ENCODE data around the gene NUDT3.
"Not testable (repeated sequence)": the region's sequence is repeated elsewhere in the genome, so short reads cannot be mapped to it uniquely, and the experiment has no call there.

NUDT3 gene

DNA sequence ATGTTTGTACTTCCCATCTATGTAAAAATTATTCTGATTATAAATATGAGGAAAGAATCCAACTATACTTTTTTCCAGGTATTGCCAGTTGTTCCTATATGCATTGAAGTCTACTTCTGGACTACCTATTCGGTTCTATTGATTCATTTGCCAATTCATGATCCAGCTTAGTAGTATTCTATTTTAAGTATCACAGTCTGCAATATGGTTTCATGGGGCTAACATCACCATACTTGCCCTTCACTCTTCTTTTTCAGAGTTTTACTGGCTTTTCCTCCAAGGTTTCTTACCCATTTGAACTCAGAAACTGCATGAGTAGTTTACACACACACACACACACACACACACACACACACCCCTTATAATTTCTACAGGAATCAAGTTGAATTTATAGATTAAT, 34.5 kb downstream of the NUDT3 start:
- no peaks in the 10 kb centered on the region for H3K27me3 ChIP-seq (replicated peaks; ENCODE audit: control insufficient read depth, insufficient read depth, low read length)
- TF ChIP-seq, protein P1, sequence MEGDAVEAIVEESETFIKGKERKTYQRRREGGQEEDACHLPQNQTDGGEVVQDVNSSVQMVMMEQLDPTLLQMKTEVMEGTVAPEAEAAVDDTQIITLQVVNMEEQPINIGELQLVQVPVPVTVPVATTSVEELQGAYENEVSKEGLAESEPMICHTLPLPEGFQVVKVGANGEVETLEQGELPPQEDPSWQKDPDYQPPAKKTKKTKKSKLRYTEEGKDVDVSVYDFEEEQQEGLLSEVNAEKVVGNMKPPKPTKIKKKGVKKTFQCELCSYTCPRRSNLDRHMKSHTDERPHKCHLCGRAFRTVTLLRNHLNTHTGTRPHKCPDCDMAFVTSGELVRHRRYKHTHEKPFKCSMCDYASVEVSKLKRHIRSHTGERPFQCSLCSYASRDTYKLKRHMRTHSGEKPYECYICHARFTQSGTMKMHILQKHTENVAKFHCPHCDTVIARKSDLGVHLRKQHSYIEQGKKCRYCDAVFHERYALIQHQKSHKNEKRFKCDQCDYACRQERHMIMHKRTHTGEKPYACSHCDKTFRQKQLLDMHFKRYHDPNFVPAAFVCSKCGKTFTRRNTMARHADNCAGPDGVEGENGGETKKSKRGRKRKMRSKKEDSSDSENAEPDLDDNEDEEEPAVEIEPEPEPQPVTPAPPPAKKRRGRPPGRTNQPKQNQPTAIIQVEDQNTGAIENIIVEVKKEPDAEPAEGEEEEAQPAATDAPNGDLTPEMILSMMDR (IDR thresholded peaks at IDR 0.05; ENCODE audit: insufficient read depth, low read length, poor library complexity, severe bottlenecking) = no peak
- H3K36me3 ChIP-seq (ENCODE audit: control insufficient read depth, insufficient read depth, low read length) = no peaks in the 10 kb centered on the region
- H3K4me3 ChIP-seq (replicated peaks; ENCODE audit: low read depth, low read length) = no peak overlapping the region
- no peak for DNase-seq (ENCODE audit: extremely low read depth, insufficient read length)

DNA sequence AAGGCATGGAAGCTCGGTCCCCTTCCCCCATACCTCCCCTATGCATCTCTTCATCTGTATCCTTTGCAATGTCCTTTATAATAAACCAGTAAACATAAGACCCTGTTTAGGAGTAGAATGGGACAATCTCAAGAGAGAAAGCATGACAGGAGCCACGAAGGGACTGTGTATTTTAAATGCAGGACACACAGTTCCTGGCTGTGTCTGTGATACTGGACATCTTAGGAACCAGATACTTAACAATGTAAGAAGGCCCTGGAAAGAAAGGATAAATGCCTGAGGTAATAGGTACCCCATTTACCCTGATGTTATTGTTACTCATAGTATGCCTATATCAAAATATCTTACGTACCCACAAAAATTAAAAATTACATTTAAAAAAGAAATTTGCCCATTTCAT, 36.6 kb downstream of the NUDT3 start:
- Histone ChIP-seq H3K4me3 (replicated peaks; ENCODE audit: low read depth, low read length) (no peak overlapping the region), H3K36me3 (ENCODE audit: control insufficient read depth, insufficient read depth, low read length) (no peaks in the 10 kb centered on the region), H3K27me3 (replicated peaks; ENCODE audit: control insufficient read depth, insufficient read depth, low read length) (no peaks in the 10 kb centered on the region)
- DNase-seq (ENCODE audit: extremely low read depth, insufficient read length) = no peak
- TF ChIP-seq, protein P1 (IDR thresholded peaks at IDR 0.05; ENCODE audit: insufficient read depth, low read length, poor library complexity, severe bottlenecking) = no peak

DNA sequence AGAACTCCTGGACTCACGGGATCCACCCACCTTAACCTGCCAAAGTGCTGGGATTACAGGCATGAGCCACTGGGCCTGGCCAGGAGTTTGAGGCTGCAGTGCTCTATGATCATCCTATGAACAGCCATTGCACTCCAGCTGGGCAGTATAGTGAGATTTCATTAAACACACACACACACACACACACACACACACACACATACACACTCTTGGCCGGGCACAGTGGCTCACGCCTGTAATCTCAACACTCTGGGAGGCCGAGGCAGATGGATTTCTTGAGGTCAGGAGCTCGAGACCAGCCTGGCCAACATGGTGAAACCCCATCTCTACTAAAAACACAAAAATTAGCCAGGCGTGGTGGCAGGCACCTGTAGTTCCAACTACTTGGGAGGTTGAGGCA, 38.2 kb downstream of the NUDT3 start:
- not testable (repeated sequence) for H3K36me3 ChIP-seq (ENCODE audit: control insufficient read depth, insufficient read depth, low read length); H3K27me3 ChIP-seq (replicated peaks; ENCODE audit: control insufficient read depth, insufficient read depth, low read length); H3K4me3 ChIP-seq (replicated peaks; ENCODE audit: low read depth, low read length); DNase-seq (ENCODE audit: extremely low read depth, insufficient read length)

DNA sequence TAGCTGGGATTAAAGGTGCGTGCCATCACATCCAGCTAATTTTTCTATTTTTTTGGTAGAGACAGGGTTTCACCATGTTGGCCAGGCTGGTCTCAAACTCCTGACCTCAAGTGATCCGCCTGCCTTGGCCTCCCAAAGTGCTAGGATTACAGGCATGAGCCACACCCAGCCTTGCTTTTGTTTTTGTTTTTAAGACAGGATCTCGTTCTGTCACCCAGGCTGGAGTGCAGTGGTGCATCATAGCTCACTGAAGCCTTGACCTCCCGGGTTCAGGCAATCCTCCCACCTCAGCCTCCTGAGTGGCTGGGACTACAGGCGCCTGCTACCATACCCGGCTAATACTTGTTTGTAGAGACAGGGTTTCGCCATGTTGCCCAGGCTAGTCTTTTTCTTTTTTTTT, 38.9 kb downstream of the NUDT3 start:
- H3K4me3 ChIP-seq (replicated peaks; ENCODE audit: low read depth, low read length); H3K36me3 ChIP-seq (ENCODE audit: control insufficient read depth, insufficient read depth, low read length); DNase-seq (ENCODE audit: extremely low read depth, insufficient read length); H3K27me3 ChIP-seq (replicated peaks; ENCODE audit: control insufficient read depth, insufficient read depth, low read length): not testable (repeated sequence)

DNA sequence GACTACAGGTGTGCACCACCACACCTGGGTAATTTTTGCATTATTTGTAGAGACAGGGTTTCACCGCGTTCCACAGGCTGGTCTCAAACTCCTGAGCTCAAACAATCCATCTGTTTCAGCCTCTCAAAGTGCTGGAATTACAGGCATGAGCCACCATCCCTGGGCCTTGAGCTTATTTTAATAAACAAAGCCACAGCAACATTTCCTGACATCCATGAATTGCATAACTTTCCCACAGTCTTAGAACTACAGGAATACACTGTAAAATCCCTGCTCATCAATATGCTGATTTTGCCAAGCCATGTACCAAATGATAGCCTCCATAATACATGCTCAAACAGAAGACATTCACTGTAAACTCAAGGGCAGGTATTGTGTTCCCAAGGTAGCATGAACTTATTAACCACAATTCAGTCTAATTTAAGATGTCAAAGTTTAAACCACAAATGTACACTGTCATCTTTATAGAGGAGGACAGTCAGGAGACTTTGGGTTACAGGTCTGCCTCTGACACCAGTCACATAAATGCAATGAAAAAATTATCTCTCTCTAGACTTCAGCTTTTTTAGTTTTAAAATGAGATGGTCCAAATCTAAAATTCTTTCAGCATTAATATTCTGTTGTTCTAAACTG, 40.0 kb downstream of the NUDT3 start:
- DNase-seq (ENCODE audit: extremely low read depth, insufficient read length) = no peak
- TF ChIP-seq, protein P1 (IDR thresholded peaks at IDR 0.05; ENCODE audit: insufficient read depth, low read length, poor library complexity, severe bottlenecking) = no peak
- Histone ChIP-seq H3K36me3 (ENCODE audit: control insufficient read depth, insufficient read depth, low read length) (no peaks in the 10 kb centered on the region), H3K27me3 (replicated peaks; ENCODE audit: control insufficient read depth, insufficient read depth, low read length) (no peaks in the 10 kb centered on the region), H3K4me3 (replicated peaks; ENCODE audit: low read depth, low read length) (no peak overlapping the region)

DNA sequence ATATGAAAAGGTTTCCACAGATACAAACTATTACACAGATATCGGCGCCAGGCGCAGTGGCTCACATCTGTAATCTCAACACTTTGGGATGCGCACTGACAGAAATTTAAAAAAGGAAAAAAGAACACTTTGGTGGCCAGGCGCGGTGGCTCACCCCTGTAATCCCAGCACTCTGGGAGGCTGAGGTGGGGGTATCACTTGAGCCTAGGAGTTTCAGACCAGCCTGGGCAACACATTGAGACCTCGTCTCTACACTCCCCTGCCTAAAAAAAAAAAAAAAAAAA, 41.6 kb downstream of the NUDT3 start:
- H3K27me3 ChIP-seq (replicated peaks; ENCODE audit: control insufficient read depth, insufficient read depth, low read length) = no peaks in the 10 kb centered on the region
- no peak for DNase-seq (ENCODE audit: extremely low read depth, insufficient read length)
- no peak overlapping the region for H3K4me3 ChIP-seq (replicated peaks; ENCODE audit: low read depth, low read length)
- H3K36me3 ChIP-seq (ENCODE audit: control insufficient read depth, insufficient read depth, low read length) = no peaks in the 10 kb centered on the region
- TF ChIP-seq, protein P1 (IDR thresholded peaks at IDR 0.05; ENCODE audit: insufficient read depth, low read length, poor library complexity, severe bottlenecking) = no peak
